IPS DF 19.7 (cell line): ENCODE measurements around the gene NSG1.
"Not testable (repeated sequence)": the region's sequence is repeated elsewhere in the genome, so short reads cannot be mapped to it uniquely, and the experiment has no call there.

Source experiments
- DNase-seq: peaks from one replicate; pipeline ENCODE4 v3.0.0-alpha.2; 2013; ENCODE audit warnings: low read depth, low spot score

Gene NSG1

GRCh38 chr4:4415806-4416805, 29.2 kb downstream of the NSG1 start:
- DNase-seq = no peak

GRCh38 chr4:4416981-4417380, 30.1 kb downstream of the NSG1 start:
- DNase-seq = no peak

- DNase-seq = no peak
Measured at GRCh38 chr4:4417886-4418285, 31.0 kb downstream of the NSG1 start.

- DNase-seq = no peak
Measured at GRCh38 chr4:4418676-4419390, 31.9 kb downstream of the NSG1 start.

- DNase-seq = no peak
Measured at GRCh38 chr4:4419896-4420295, 33.0 kb downstream of the NSG1 start.

GRCh38 chr4:4420421-4420820, 33.5 kb downstream of the NSG1 start:
- DNase-seq = no peak

GRCh38 chr4:4421356-4421755, 34.5 kb downstream of the NSG1 start:
- no peak for DNase-seq

- DNase-seq = not testable (repeated sequence)
Measured at GRCh38 chr4:4422117-4422516, 35.2 kb downstream of the NSG1 start.

- DNase-seq = no peak
Measured at GRCh38 chr4:4422856-4423499, 36.1 kb downstream of the NSG1 start.

- no peak for DNase-seq
Measured at GRCh38 chr4:4423706-4424498, 37.0 kb downstream of the NSG1 start.

GRCh38 chr4:4424499-4425115, 37.7 kb downstream of the NSG1 start:
- no peak for DNase-seq

- no peak for DNase-seq
Measured at GRCh38 chr4:4425119-4425690, 38.3 kb downstream of the NSG1 start.

- DNase-seq = no peak
Measured at GRCh38 chr4:4425696-4426095, 38.8 kb downstream of the NSG1 start.

- no peak for DNase-seq
Measured at GRCh38 chr4:4426511-4427120, 39.7 kb downstream of the NSG1 start.

- DNase-seq = peak; percentile 63
Measured at GRCh38 chr4:4427121-4427870, 40.4 kb downstream of the NSG1 start.

GRCh38 chr4:4427886-4428285, 41.0 kb downstream of the NSG1 start:
- DNase-seq = no peak

- no peak for DNase-seq
Measured at GRCh38 chr4:4428966-4429875, 42.3 kb downstream of the NSG1 start.

- no peak for DNase-seq
Measured at GRCh38 chr4:4430492-4431195, 43.7 kb downstream of the NSG1 start.
